Neural cell (in vitro differentiated cells): ENCODE measurements around the gene BRI3BP.

ENCODE experiments used
- CTCF ChIP-seq: fragments of 450-650 bp; IDR thresholded peaks from 2 replicates; pipeline ENCODE4 v1.5.1; 2014; ENCODE audit warnings: antibody characterized with exemption, mild to moderate bottlenecking, moderate library complexity; ENCODE audit not compliant: poor library complexity, severe bottlenecking
- EZH2 ChIP-seq: fragments of 200-600, 300-800 bp; shearing (Covaris generic), sonication (generic); IDR thresholded peaks from 2 replicates; pipeline ENCODE4 v1.6.1; 2014; ENCODE audit warnings: antibody characterized with exemption, low read length, borderline replicate concordance, mild to moderate bottlenecking; ENCODE audit not compliant: insufficient read depth, poor library complexity, severe bottlenecking

DNA sequence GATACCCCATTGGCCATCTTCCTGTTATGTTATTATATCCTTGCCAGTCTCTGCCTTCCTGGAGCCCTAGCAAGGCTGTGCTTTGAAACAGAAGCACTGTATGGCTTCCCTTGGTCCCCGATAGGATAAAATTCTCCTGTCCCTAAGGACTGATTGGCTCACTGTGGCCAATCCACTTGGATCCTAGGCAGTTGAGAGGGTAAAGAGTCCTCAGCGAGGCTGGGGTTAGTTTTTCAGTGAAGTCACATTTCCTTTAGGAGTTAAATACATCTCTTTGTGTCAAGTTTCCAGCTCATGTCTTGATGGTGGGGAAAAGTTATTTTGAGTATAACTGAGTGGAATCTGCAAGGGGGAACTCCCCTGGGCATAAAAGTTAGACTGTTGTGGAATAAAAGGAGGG lies 79.1 kb downstream of the BRI3BP start:
- TF ChIP-seq EZH2, result no peak
- TF ChIP-seq CTCF, result no peak
